ENCODE data around the gene BBS9.

The BBS9 gene

GRCh38 chr7:33137103-33137502, 7.7 kb downstream of the BBS9 start:
- no peak overlapping the region for H3K4me2 ChIP-seq (ENCODE audit: low read depth, low read length, poor library complexity, severe bottlenecking)
- no peak overlapping the region for H3K27ac ChIP-seq (ENCODE audit: low read depth, low read length)
- H4K20me1 ChIP-seq (ENCODE audit: low read depth, low read length): no peaks in the 10 kb centered on the region
- H3K9me3 ChIP-seq (ENCODE audit: insufficient read depth, low read length): peaks cover 10% of the 10 kb centered on the region; the same call in 1 of the 2 replicates
- no peaks in the 10 kb centered on the region for H3K79me2 ChIP-seq (ENCODE audit: insufficient read depth, low read length)
- no peak overlapping the region for H3K9ac ChIP-seq (ENCODE audit: low read length)
- H3F3A ChIP-seq (ENCODE audit: insufficient read depth): no peaks in the 10 kb centered on the region
- TF ChIP-seq EZH2phosphoT487 (conservative IDR thresholded peaks at IDR 0.05; ENCODE audit: low read length): no peak
- no peak for TF ChIP-seq CTCF (IDR thresholded peaks at IDR 0.05; ENCODE audit: insufficient read depth, low read length, poor library complexity, severe bottlenecking)
- no peak overlapping the region for H2AFZ ChIP-seq (ENCODE audit: low read depth, low read length, severe bottlenecking)
- H3K36me3 ChIP-seq (ENCODE audit: low read length): peaks cover 5% of the 10 kb centered on the region
- H3K27me3 ChIP-seq (ENCODE audit: low read length): no peaks in the 10 kb centered on the region
- no peak overlapping the region for H3K4me3 ChIP-seq (ENCODE audit: insufficient read depth, low read length, poor library complexity, severe bottlenecking)
- H3K9me2 ChIP-seq (replicated peaks; ENCODE audit: insufficient read depth, low read length): no peaks in the 10 kb centered on the region

GRCh38 chr7:33142585-33142984, 13.2 kb downstream of the BBS9 start:
- Histone ChIP-seq H4K20me1 (ENCODE audit: low read depth, low read length) (0 out of 2 replicates have a peak, but pooled peaks cover 4% of the 10 kb centered on the region), H3K9me3 (ENCODE audit: insufficient read depth, low read length) (no peaks in the 10 kb centered on the region), H3K4me2 (ENCODE audit: low read depth, low read length, poor library complexity, severe bottlenecking) (no peak overlapping the region), H3F3A (ENCODE audit: insufficient read depth) (no peaks in the 10 kb centered on the region), H3K27ac (ENCODE audit: low read depth, low read length) (no peak overlapping the region), H3K36me3 (ENCODE audit: low read length) (0 out of 2 replicates have a peak, but pooled peaks cover 3% of the 10 kb centered on the region), H3K9me2 (replicated peaks; ENCODE audit: insufficient read depth, low read length) (no peaks in the 10 kb centered on the region), H3K27me3 (ENCODE audit: low read length) (no peaks in the 10 kb centered on the region), H3K9ac (ENCODE audit: low read length) (no peak overlapping the region), H3K79me2 (ENCODE audit: insufficient read depth, low read length) (no peaks in the 10 kb centered on the region), H3K4me3 (ENCODE audit: insufficient read depth, low read length, poor library complexity, severe bottlenecking) (no peak overlapping the region), H2AFZ (ENCODE audit: low read depth, low read length, severe bottlenecking) (no peak overlapping the region)
- TF ChIP-seq EZH2phosphoT487 (conservative IDR thresholded peaks at IDR 0.05; ENCODE audit: low read length) (no peak), CTCF (IDR thresholded peaks at IDR 0.05; ENCODE audit: insufficient read depth, low read length, poor library complexity, severe bottlenecking) (no peak)

GRCh38 chr7:33143996-33144718, 14.8 kb downstream of the BBS9 start:
- no peak overlapping the region for H3K4me3 ChIP-seq (ENCODE audit: insufficient read depth, low read length, poor library complexity, severe bottlenecking)
- 0 out of 2 replicates have a peak, but pooled peaks cover 4% of the 10 kb centered on the region for H4K20me1 ChIP-seq (ENCODE audit: low read depth, low read length)
- no peaks in the 10 kb centered on the region for H3K79me2 ChIP-seq (ENCODE audit: insufficient read depth, low read length)
- H3K9ac ChIP-seq (ENCODE audit: low read length): no peak overlapping the region
- no peak overlapping the region for H3K4me2 ChIP-seq (ENCODE audit: low read depth, low read length, poor library complexity, severe bottlenecking)
- no peaks in the 10 kb centered on the region for H3K9me3 ChIP-seq (ENCODE audit: insufficient read depth, low read length)
- no peaks in the 10 kb centered on the region for H3K27me3 ChIP-seq (ENCODE audit: low read length)
- H3K36me3 ChIP-seq (ENCODE audit: low read length): 0 out of 2 replicates have a peak, but pooled peaks cover 3% of the 10 kb centered on the region
- H3F3A ChIP-seq (ENCODE audit: insufficient read depth): no peaks in the 10 kb centered on the region
- no peak overlapping the region for H3K27ac ChIP-seq (ENCODE audit: low read depth, low read length)
- H2AFZ ChIP-seq (ENCODE audit: low read depth, low read length, severe bottlenecking): no peak overlapping the region
- no peaks in the 10 kb centered on the region for H3K9me2 ChIP-seq (replicated peaks; ENCODE audit: insufficient read depth, low read length)
- TF ChIP-seq EZH2phosphoT487 (conservative IDR thresholded peaks at IDR 0.05; ENCODE audit: low read length) (no peak), CTCF (IDR thresholded peaks at IDR 0.05; ENCODE audit: insufficient read depth, low read length, poor library complexity, severe bottlenecking) (no peak)

Measured in SU-DHL-6 (cell line).